ENCODE data around the gene CISH. TPM values are rescaled to one million over a fixed set of nuclear protein-coding genes. Genes with fewer than 3 reads are reported as not detected.

Gene CISH
- total RNA-seq, 1 donor from 2014 or later, result 0.32 TPM

DNA sequence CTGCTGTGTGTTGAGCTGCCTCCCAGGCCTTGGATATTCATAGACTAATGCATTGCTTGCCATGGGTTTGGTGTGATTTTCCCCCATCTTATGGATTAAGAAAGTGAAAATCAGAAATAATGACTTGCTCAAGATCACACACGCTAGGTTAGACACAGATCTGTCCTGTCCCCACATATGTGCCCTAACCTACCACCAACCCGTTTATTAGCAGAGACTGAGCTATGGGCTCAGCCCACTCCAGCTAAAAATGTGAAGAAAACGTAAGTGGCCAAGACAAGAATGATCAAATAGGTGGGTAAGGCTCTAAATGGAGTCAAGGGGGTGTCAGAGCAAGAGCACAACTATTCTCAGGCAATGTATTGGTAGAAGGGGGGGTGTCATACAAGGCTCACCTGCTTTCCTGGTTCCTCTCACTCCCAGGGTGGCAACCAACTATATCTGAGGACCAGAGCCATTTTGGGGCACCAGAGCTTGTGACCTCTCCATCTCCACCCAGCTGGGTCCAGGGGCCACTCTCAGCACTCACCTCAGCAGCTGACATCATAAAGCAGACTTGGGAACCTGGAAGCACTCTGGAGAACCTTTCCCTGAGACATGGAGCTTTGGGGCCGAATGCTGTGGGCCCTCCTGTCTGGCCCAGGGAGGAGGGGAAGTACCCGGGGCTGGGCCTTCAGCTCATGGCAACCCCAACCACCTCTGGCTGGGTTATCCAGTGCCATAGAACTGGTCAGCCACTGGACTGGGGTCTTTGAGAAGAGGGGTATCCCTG, 40.9 kb downstream of the CISH start:
- H4K20me1 ChIP-seq (ENCODE audit: low read depth), result no peaks in the 10 kb centered on the region
- Mint-ChIP-seq H3K27ac (no peak overlapping the region), H3K27me3 (ENCODE audit: insufficient read depth, low read depth) (peaks cover 11% of the 10 kb centered on the region)

DNA sequence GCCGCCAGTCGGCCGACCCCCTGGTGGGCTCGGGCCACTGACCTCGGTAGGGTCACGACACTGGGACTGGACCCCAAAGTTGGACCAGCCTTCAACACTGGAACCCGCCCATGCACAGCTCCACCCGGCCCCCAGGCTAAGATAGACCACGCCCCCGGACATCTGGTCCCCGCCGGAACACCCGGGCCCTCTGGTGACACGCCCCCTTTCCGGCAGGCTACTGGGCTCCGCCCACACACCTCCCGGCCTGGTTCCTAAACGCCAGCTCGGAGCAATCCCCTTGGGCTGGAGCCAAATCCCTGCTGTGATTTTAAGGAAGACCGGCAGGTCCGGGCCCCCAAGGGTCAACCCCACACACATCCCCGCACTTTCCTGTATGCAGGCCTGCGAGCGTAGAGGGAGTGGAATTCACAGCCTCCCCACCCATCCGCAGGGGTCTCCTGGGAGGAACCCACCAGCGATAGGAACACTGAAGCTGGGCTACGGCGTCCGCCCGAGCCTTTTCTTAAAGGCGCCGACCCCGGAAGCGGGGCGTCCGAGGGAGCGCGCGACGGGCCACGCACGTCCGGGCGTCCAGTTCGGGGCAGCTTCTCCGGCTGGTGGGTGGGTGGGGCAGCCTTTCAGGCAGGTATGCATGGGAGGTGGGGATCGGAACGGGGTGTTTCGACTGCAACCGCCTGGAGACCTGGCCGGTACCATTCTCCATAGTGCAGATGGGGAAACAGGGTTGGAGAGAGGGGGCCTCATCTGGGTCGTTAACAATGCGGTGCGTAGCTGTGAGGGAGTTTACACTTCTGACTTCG, 42.4 kb downstream of the CISH start, which contains the start of gene HEMK1:
HEMK1 (plus strand) TSS at position 576 of the 803 bp plus-strand sequence. CDS start 1,583 bp downstream, outside the sequence.
- Histone ChIP-seq H3K79me2 (ENCODE audit: low read depth) (peaks cover 10% of the 10 kb centered on the region), H3K4me2 (peak within 1 kb of the TSS; percentile 83), H3K4me3 (peak within 1 kb of the TSS; percentile 95), H4K20me1 (ENCODE audit: low read depth) (no peaks in the 10 kb centered on the region), H2AFZ (replicated peaks) (peak within 1 kb of the TSS; percentile 99), H3K27ac (peak within 1 kb of the TSS; percentile 86), H3K9ac (peak within 1 kb of the TSS; percentile 89), H3K4me1 (peaks cover 13% of the 10 kb centered on the region), H3K9me3 (ENCODE audit: low read depth) (no peaks in the 10 kb centered on the region), H3K27me3 (peaks cover 14% of the 10 kb centered on the region), H3F3A (ENCODE audit: low read depth) (peaks cover 32% of the 10 kb centered on the region), H3K36me3 (no peaks in the 10 kb centered on the region)
- H3K4me3 Mint-ChIP-seq, result peak within 1 kb of the TSS; percentile 98
- peaks cover 25% of the 10 kb centered on the region for H3K4me1 Mint-ChIP-seq
- H3K27me3 Mint-ChIP-seq (ENCODE audit: insufficient read depth, low read depth), result peaks cover 12% of the 10 kb centered on the region
- H3K9me3 Mint-ChIP-seq, result no peaks in the 10 kb centered on the region
- peak; percentile 98 for DNase-seq (ENCODE audit: low spot score)
- TF ChIP-seq EZH2phosphoT487 (IDR thresholded peaks at IDR 0.05) (no peak), CTCF (IDR thresholded peaks at IDR 0.05) (no peak), EZH2 (IDR thresholded peaks at IDR 0.05) (no peak)
- no peaks in the 10 kb centered on the region for H3K36me3 Mint-ChIP-seq
- peak within 1 kb of the TSS; percentile 81 for H3K27ac Mint-ChIP-seq

More for the DNA sequence above, 40.9 kb downstream of the CISH start:
- Mint-ChIP-seq H3K4me1 (peaks cover 25% of the 10 kb centered on the region), H3K9me3 (no peaks in the 10 kb centered on the region), H3K4me3 (peak overlapping the region; percentile 98), H3K36me3 (no peaks in the 10 kb centered on the region)
- Histone ChIP-seq H3K27ac (no peak overlapping the region), H3K4me1 (peaks cover 13% of the 10 kb centered on the region), H3K4me2 (peak overlapping the region; percentile 83), H3K4me3 (peak overlapping the region; percentile 95), H3K9me3 (ENCODE audit: low read depth) (no peaks in the 10 kb centered on the region), H3K79me2 (ENCODE audit: low read depth) (peaks cover 10% of the 10 kb centered on the region), H2AFZ (replicated peaks) (no peak overlapping the region), H3K27me3 (peaks cover 14% of the 10 kb centered on the region), H3F3A (ENCODE audit: low read depth) (peaks cover 32% of the 10 kb centered on the region), H3K9ac (no peak overlapping the region), H3K36me3 (no peaks in the 10 kb centered on the region)
- TF ChIP-seq CTCF (IDR thresholded peaks at IDR 0.05) (no peak), EZH2 (IDR thresholded peaks at IDR 0.05) (no peak), EZH2phosphoT487 (IDR thresholded peaks at IDR 0.05) (no peak)
- no peak for DNase-seq (ENCODE audit: low spot score)

DNA sequence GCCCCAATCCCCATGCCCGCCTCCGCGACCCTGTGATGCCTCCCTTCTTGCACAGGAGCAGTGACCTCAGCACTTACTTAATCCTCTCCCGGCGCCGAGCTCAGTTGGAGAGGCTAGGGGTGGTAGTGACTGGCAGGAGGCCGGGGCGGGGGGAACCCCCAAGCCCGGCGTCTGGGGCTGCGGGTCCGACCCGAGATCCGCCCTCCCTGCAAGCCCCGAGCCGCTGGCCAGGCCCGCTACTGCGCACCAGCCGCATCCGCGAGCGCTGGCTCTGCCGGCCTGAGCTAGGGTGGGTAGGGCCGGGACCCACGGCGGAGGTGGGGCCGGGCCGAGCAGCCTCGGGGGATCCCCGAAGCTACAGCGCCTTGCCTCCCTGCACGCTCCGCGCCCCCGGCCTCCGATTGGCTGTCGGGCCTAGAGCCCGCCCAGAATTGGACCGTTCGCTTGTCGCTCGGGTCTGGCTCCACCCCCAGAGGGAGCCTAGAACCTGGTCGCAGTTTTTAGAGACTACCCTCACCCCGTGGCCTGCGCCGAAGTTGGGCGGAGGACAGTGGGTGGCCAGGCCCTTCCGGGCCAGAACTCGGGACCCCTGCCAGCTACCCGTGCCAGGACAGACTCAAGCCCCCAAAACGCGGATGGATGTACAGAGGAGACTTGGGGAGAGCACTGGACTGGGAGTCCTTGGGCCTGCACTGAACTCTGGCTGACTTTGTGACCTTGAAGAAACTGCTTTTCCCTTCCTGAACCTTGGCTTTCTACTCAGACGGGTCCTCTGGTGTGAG, 44.0 kb downstream of the CISH start, which contains the start of gene C3orf18:
C3orf18 (minus strand) TSS at position 362 of the 782 bp plus-strand sequence. CDS start 2,048 bp downstream, outside the sequence.
- no peaks in the 10 kb centered on the region for H3K36me3 ChIP-seq
- peak within 1 kb of the TSS; percentile 71 for H3K4me3 ChIP-seq
- H2AFZ ChIP-seq (replicated peaks), result peak within 1 kb of the TSS; percentile 65
- H3F3A ChIP-seq (ENCODE audit: low read depth), result peaks cover 32% of the 10 kb centered on the region
- H3K27ac Mint-ChIP-seq, result peak within 1 kb of the TSS; percentile 90
- peaks cover 10% of the 10 kb centered on the region for H3K79me2 ChIP-seq (ENCODE audit: low read depth)
- no peak within 1 kb of the TSS for H3K9ac ChIP-seq
- H3K27me3 ChIP-seq, result peaks cover 14% of the 10 kb centered on the region
- peak within 1 kb of the TSS; percentile 98 for H3K4me3 Mint-ChIP-seq
- no peak within 1 kb of the TSS for H3K27ac ChIP-seq
- no peak for TF ChIP-seq EZH2 (IDR thresholded peaks at IDR 0.05)
- TF ChIP-seq EZH2phosphoT487 (IDR thresholded peaks at IDR 0.05), result no peak
- no peak for TF ChIP-seq CTCF (IDR thresholded peaks at IDR 0.05)
- peak within 1 kb of the TSS; percentile 89 for H3K4me2 ChIP-seq
- H3K4me1 ChIP-seq, result peaks cover 13% of the 10 kb centered on the region
- no peaks in the 10 kb centered on the region for H3K36me3 Mint-ChIP-seq
- no peaks in the 10 kb centered on the region for H3K9me3 Mint-ChIP-seq
- H3K9me3 ChIP-seq (ENCODE audit: low read depth), result no peaks in the 10 kb centered on the region
- H3K4me1 Mint-ChIP-seq, result peaks cover 25% of the 10 kb centered on the region
- H3K27me3 Mint-ChIP-seq (ENCODE audit: insufficient read depth, low read depth), result peaks cover 12% of the 10 kb centered on the region
- peak; percentile 96 for DNase-seq (ENCODE audit: low spot score)
- H4K20me1 ChIP-seq (ENCODE audit: low read depth), result no peaks in the 10 kb centered on the region
